ENCODE data around the gene AR.
"Not testable (repeated sequence)": the region's sequence is repeated elsewhere in the genome, so short reads cannot be mapped to it uniquely, and the experiment has no call there.

Gene AR

DNA sequence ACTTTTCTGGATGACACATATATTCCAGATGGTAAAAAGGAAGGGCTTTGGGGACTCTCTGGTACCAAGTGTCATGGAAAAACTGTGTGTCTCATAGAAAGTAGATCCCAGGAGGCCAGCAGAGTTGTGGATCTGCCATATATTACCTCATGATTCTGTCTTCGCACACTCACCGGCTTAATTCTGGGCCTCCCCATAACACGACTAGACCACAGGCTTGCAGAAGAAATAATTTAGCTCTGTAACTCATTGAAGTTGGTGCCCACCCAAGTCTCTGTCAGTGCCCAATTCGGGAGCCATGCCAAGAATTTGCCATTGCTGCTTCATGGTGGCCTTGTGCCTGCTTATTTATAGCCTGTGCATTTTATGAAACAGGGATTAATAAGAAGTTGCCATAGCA lies 104.5 kb downstream of the AR start:
- no peak for DNase-seq

DNA sequence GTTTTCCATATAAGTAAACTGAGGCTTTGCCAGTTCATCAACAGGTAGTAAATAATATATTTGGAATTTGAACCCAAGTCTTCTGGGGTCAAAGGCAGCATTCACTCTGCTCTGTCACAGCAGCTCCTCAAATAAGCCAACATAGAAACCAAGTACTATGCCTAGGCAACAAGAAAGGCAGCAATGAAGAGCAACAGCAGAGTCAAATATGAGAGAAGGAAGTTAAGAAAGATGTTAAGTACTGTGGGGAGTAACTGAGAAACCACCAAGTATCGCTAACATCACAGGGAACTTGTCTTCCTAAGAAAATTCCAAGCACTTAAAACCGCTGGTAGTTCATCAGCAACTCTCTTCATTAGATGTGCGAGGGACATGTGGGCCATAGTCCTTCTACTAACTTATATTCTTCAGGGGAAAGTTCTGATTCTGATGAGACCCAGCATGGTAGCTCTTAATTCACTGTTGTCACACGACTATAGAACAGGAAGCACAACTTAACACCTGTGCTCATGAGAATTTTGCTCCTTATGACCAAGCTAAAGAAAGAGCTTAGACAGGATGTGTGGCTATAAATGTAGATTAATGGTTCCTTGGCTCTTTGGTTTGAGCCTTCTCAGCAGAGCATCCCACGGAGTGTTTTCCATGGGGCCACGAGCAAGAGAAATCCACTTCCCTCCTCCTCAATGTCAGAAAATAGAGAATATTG lies 107.8 kb downstream of the AR start:
- DNase-seq = no peak

DNA sequence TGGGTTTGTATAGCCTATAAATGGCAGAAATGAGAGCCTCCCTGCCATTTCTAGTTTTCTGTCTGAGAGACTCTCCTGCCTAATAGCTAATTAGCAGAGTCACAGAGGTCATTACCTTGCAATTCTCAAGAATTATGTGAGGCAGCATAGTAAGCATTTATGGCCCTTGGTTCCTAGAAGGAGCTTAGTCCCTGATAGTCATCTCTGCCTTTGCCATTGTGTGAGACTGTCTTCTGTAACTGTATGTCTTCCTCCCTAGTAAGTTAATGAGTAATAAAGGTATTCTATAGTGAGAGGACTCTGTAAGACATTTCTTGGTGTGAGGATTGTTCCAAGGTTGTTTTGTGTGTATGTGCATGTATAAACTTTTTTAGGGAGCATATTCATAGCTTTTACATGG lies 108.7 kb downstream of the AR start:
- DNase-seq = no peak

DNA sequence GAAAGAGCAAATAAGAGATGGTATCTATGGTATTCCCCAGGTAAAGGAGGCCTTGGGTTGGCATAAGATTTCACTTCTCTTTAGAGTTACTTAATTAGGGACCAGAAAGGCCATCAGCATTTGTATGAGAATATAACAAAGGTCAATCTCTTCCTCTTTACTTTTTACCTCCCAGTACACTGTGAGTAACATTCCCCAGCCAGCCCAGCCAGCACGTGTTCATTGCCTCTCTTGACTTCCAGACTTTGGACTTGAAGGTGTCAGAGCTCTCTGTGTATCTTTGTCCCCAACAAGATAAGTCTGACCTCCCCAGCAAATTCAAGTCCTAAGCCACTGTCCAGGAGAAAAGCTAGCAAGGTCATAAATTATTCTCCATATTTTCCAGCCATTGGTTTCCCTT lies 110.5 kb downstream of the AR start:
- no peak for DNase-seq

DNA sequence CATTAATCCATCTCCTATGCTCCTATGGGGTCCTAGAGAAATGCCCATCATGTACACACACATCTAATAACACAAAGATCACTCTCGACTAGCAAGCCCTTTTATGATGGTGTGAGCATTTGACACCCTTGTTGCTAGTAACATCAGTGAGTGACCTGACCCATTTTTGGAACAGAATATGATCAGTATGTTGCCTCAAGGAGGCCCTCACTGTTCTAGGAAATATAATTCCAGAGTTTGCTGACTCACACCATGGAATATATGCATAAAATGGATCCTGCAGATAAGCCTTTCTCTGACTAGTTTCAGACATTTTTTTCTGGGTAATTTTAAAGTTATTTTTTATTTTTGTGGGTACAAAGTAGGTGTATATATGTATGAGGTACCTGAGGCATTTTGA lies 121.8 kb downstream of the AR start:
- no peak for DNase-seq

DNA sequence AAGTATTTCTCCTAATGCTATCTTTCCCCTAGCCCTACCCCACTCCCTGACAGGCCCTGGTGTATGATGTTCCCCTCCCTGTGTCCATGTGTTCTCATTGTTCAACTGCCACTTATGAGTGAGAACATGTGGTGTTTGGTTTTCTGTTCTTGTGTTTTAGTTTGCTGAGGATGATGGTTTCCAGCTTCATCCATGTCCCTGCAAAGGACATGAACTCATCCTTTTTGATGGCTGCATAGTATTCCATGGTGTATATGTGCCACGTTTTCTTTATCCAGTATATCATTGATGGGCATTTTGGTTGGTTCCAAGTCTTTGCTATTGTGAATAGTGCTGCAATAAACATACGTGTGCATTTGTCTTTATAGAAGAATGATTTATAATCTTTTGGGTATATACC lies 126.9 kb downstream of the AR start:
- DNase-seq = not testable (repeated sequence)

DNA sequence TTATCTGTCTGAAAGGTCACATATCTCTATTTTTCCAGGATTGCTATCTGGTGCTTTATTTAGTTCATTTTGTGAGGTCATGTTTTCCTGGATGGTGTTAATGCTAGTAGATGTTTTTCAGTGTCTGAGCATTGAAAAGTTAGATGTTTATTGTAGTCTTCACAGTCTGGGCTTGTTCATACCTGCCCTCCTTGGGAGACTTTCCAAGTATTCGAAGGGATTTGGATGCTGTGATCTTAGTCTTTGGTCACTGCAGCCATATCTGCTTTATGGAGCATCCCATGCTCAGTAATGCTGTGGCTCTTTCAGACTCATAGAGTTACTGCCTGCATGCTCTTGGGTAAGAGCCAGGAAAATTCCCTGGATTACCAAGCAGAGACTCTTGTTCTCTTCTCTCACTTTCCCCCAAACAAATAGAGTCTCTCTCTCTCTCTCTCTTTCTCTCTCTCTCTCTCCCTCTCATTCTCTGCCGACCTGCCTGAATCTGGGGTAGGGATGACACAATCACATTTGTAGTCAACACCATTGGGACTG lies 130.0 kb downstream of the AR start:
- DNase-seq = no peak

DNA sequence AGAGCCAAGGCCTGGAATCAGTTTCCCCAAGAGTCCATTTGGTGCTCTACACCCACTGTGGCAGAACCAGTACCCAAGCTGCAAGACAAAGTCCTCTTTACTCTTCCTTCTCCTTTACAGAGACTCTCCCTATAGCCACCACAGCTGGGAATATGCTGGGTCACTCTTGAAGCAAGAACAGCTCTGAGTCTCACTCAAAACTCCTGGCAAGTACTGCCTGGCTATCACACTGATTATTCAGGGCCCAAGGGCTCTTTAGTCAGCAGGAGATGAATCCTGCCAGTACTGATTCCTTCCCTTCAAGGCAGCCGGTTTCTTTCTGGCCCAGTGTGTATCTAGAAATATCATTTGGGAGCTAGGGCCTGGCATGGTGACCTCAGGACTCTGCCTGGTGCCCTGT lies 130.9 kb downstream of the AR start:
- no peak for DNase-seq

DNA sequence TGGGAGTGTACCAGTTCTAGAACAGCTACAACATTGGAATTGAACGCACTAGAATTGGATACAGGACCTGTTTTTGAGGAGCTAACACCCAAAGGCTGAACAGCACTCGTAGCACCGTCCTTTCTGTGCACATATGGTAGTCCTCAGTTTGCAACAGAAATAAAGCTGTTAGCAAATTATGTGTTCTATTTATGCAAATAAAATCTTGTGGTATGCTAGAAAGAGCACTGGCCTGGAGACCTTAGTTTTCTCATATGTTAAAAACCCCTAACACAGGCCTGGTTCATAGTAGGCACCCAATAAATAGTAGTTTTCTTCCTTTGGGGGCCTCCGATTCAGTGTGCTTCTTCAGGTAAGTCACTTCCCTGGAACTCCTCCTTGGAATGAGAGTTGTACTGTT lies 140.3 kb downstream of the AR start:
- no peak for DNase-seq

DNA sequence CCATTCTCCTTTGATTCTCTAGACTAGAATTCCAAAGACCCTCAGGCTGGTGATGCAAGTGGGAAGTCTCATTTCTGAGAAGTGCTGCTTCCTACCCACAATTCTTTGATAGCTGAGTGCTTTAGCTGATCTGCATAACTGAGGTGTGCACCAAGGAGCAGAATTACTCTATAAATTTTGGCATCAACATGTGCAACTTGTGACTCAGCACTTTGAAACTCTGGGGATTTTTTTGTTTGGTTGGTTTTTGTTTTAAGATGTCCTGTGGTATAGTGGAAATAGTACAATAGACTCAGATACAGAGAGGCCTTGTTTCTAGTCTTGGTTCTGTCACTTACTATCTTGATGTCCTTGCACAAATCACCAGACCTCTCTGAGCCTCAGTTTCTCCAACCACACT lies 148.4 kb downstream of the AR start:
- no peak for DNase-seq

DNA sequence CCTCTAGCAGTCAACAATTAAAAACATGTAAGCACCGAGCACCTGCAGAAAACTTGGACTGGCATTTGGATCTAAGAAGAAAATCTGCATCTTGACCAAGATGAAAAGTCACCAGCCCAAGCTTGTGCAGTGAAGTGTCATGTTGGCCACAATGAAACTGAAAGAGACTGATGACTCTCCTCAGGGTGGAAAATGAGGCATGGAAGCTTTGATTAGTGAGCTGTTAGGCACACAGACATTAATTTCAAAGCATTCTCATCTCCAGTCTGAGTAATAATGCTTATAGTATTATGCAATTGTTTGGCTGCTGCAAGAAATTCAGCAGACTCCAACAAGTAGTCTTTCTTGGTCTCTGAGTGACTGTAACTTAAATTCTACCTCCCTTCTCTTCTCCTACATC lies 150.1 kb downstream of the AR start:
- no peak for DNase-seq

DNA sequence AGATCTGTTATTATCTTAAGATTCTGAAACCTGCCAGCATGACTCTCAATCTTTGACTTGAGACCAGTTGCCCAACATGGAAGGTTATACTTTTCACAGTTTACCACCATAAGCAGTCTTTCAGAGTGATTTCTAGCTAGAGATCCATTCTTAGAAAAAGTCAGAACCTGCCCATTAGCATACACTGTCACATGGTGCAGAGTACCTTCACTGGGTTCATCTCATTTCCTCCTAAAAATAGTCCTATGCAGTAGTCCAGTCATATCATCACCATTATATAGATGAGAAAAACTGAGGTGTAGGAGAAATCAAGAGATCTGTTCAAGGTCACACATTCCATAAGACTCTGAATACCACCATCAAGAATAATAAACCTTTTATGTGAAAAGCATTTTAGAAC lies 153.6 kb downstream of the AR start:
- no peak for DNase-seq

DNA sequence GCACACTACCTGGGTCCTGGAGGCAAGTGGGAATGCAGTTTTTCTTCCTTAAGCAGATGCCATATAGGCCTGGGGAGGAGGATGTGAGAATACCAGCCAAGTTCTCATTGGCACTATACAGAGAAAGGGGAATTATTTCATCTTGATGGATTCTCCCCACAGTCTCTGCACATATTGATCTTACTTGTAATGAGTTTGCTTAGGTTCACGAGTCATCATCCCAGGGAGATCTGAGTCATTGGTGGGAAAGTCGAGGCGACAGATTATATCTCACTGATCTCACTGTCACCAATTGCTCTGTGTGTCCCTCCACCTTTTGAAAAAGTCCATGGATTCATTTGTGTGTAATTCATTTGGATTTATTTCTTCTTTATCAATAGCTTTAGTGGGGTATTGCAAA lies 156.8 kb downstream of the AR start:
- DNase-seq = no peak

DNA sequence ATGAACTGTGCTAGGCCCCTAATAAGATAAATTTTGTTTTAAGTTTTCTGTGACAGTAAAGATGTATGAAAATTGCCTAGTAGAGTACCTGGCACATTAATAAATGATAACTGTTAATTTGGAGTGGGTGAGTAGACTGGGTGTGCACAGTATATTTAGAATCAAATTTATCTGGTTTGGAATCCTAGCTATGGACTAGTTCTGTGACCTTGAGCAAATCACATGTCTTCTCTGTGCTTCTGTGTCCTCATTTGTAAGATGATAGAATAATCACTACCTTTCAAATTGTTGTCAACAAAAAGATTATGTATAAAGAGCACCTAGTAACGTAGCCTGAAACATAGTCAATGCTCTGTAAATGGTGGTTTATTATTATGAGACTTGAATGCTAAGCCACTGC lies 170.2 kb downstream of the AR start:
- no peak for DNase-seq

DNA sequence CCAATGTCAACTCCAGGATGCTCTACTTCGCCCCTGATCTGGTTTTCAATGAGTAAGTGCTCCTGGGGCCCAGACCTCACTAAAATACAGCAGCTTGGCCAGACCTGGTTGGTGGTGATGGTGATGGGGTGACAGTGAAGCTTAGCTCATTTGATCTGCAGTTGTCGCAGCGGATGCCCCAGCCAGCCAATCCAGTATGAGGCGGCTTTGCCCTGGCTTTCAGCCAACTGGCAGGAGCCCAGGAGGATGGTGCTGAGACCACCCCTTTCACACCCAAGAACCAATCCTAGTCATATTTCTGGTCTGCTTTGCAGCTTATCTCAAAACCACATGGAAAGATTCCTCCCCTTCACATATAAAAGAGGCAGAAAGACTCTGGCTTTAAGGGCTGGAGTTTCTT lies 173.8 kb downstream of the AR start:
- DNase-seq = no peak

DNA sequence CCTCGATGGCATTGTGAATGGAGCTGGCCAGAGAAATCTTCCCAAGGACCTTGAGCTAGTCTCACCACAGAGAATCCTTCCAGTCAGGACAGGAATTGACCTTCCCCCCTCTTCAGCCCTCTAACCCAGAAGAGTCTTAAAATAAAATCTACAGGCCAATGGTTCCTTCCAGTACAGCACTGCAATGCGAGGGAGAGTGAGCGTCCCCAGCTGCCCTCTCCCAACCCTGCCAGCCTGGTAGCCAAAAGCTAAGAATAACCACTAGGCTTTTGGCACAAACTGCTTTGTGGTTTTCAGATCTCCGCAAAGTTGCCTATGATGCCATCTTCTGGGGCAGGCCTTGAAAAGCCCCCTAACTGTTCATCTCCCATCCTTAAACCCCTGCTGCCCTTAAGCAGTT lies 175.1 kb downstream of the AR start:
- DNase-seq = no peak

DNA sequence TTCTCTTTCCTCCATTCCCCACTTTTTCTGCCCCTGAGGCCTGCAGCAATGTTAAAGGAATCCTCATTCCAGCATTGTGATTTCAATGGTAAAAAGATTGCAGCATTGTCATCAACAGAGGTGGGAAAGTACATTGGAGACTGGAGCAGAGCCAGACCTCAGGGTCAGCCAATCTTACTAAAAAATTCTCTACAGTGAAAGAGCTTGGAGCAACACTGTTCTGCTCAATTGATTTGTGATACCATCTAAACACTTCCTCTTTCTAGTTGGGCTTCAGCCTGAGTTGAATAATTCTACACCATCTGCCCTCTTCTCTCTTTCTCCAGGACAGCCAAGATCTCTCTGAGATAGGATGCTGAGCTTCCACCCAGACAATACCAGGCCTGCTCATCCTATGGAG lies 176.5 kb downstream of the AR start:
- no peak for DNase-seq

DNA sequence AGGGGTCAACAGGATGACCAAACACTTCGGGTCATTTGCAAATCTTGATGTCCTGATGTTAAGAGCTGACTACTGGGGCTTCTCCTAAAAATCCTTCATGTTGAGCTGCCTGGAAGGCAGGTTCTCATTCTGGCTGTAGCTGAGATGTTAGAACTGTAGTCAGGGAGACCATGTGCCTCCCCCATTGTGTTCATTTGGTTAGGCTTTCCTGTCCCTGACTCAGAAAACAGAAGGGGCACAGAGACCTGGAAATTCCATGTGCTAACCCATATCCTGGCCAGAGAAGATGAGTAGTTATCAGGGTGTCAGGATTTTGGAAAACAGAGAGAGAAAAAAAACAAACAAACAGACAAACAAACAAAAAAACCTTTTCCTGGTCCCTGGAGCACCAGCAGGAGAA lies 177.5 kb downstream of the AR start:
- DNase-seq = no peak

DNA sequence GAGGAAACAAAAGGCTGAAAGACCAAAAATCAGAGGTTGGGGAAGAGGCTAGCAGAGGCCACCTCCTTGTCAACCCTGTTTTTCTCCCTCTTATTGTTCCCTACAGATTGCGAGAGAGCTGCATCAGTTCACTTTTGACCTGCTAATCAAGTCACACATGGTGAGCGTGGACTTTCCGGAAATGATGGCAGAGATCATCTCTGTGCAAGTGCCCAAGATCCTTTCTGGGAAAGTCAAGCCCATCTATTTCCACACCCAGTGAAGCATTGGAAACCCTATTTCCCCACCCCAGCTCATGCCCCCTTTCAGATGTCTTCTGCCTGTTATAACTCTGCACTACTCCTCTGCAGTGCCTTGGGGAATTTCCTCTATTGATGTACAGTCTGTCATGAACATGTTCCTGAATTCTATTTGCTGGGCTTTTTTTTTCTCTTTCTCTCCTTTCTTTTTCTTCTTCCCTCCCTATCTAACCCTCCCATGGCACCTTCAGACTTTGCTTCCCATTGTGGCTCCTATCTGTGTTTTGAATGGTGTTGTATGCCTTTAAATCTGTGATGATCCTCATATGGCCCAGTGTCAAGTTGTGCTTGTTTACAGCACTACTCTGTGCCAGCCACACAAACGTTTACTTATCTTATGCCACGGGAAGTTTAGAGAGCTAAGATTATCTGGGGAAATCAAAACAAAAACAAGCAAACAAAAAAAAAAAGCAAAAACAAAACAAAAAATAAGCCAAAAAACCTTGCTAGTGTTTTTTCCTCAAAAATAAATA lies 179.9 kb downstream of the AR start:
- no peak for DNase-seq

DNA sequence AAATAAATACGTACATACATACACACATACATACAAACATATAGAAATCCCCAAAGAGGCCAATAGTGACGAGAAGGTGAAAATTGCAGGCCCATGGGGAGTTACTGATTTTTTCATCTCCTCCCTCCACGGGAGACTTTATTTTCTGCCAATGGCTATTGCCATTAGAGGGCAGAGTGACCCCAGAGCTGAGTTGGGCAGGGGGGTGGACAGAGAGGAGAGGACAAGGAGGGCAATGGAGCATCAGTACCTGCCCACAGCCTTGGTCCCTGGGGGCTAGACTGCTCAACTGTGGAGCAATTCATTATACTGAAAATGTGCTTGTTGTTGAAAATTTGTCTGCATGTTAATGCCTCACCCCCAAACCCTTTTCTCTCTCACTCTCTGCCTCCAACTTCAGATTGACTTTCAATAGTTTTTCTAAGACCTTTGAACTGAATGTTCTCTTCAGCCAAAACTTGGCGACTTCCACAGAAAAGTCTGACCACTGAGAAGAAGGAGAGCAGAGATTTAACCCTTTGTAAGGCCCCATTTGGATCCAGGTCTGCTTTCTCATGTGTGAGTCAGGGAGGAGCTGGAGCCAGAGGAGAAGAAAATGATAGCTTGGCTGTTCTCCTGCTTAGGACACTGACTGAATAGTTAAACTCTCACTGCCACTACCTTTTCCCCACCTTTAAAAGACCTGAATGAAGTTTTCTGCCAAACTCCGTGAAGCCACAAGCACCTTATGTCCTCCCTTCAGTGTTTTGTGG lies 180.7 kb downstream of the AR start:
- no peak for DNase-seq

DNA sequence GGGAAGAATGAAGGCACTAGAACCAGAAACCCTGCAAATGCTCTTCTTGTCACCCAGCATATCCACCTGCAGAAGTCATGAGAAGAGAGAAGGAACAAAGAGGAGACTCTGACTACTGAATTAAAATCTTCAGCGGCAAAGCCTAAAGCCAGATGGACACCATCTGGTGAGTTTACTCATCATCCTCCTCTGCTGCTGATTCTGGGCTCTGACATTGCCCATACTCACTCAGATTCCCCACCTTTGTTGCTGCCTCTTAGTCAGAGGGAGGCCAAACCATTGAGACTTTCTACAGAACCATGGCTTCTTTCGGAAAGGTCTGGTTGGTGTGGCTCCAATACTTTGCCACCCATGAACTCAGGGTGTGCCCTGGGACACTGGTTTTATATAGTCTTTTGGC lies 181.7 kb downstream of the AR start:
- no peak for DNase-seq

DNA sequence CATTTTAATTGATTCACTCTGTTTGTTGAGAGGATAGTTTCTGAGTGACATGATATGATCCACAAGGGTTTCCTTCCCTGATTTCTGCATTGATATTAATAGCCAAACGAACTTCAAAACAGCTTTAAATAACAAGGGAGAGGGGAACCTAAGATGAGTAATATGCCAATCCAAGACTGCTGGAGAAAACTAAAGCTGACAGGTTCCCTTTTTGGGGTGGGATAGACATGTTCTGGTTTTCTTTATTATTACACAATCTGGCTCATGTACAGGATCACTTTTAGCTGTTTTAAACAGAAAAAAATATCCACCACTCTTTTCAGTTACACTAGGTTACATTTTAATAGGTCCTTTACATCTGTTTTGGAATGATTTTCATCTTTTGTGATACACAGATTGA lies 182.2 kb downstream of the AR start:
- DNase-seq = no peak

DNA sequence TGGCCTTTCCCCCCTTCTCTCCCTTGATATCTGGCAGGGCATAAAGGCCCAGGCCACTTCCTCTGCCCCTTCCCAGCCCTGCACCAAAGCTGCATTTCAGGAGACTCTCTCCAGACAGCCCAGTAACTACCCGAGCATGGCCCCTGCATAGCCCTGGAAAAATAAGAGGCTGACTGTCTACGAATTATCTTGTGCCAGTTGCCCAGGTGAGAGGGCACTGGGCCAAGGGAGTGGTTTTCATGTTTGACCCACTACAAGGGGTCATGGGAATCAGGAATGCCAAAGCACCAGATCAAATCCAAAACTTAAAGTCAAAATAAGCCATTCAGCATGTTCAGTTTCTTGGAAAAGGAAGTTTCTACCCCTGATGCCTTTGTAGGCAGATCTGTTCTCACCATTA lies 183.8 kb downstream of the AR start:
- no peak for DNase-seq

DNA sequence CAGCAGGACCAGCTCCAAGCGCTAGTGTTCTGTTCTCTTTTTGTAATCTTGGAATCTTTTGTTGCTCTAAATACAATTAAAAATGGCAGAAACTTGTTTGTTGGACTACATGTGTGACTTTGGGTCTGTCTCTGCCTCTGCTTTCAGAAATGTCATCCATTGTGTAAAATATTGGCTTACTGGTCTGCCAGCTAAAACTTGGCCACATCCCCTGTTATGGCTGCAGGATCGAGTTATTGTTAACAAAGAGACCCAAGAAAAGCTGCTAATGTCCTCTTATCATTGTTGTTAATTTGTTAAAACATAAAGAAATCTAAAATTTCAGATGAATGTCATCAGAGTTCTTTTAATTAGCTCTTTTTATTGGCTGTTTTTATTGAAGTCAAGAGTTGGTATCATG lies 186.5 kb downstream of the AR start:
- no peak for DNase-seq

All from activated T-cell treated with anti-CD3 and anti-CD28 coated beads for 4 hours (primary cell).